Mucosa of rectum (tissue), 2 donors: ENCODE results near the gene SSPN.
A peak's percentile ranks its signal among the peaks of the same experiment; 100 is the strongest.

Experiments used
- H3K27ac ChIP-seq, 2 donors: one replicate each; pipeline ENCODE4 v1.7.0; 2013; ENCODE audit warnings: inconsistent platforms in 2 of 2, low read depth in 2 of 2, low read length in 2 of 2
- H3K27me3 ChIP-seq, 2 donors: one replicate each; pipeline ENCODE4 v1.7.0; 2013; ENCODE audit warnings: low read length in 2 of 2; ENCODE audit not compliant: control insufficient read depth in 2 of 2, insufficient read depth in 2 of 2
- H3K36me3 ChIP-seq, 2 donors: one replicate each; pipeline ENCODE4 v1.7.0; 2013; ENCODE audit warnings: low read length in 2 of 2; ENCODE audit not compliant: control insufficient read depth in 2 of 2, insufficient read depth in 2 of 2
- H3K4me1 ChIP-seq, 2 donors: one replicate each; pipeline ENCODE4 v1.7.0; 2013; ENCODE audit warnings: low read length in 2 of 2, mild to moderate bottlenecking in 1 of 2; ENCODE audit not compliant: control insufficient read depth in 2 of 2, insufficient read depth in 2 of 2
- H3K4me3 ChIP-seq, 2 donors: one replicate each; pipeline ENCODE4 v1.7.0; 2013; ENCODE audit warnings: low read length in 2 of 2
- H3K9ac ChIP-seq, 2 donors: one replicate each; pipeline ENCODE4 v1.7.0; 2013; ENCODE audit warnings: low read length in 2 of 2, low read depth in 1 of 2, mild to moderate bottlenecking in 1 of 2
- H3K9me3 ChIP-seq, 2 donors: one replicate each; pipeline ENCODE4 v1.7.0; 2013; ENCODE audit warnings: low read length in 2 of 2; ENCODE audit not compliant: control insufficient read depth in 2 of 2
- donor health status: healthy.
- donor health status: Normal muscosa, but diverticular disease.

Gene SSPN

DNA sequence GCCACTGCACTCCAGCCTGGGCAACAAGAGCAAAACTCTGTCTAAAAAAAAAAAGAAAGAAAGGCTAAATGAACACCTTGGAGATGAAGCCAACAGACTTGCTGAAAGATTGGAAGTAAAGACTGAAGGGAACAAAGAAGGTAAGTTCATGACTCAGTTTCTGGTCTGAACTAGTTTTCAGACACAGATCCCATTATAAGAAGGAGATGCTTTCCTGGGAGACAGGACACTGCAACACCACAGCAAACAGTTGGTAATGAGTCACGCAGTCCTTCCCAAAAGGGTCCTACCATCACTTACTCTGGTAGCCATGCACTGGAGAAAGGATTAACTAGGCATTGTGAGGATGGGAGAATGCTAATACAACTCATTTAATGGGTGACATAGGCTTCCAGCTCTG, 97.2 kb downstream of the SSPN start:
- no peak overlapping the region for H3K27ac ChIP-seq
- no peaks in the 10 kb centered on the region for H3K9me3 ChIP-seq
- no peaks in the 10 kb centered on the region for H3K36me3 ChIP-seq
- H3K4me1 ChIP-seq = no peaks in the 10 kb centered on the region
- no peak overlapping the region for H3K9ac ChIP-seq
- no peaks in the 10 kb centered on the region for H3K27me3 ChIP-seq
- H3K4me3 ChIP-seq = no peak overlapping the region

DNA sequence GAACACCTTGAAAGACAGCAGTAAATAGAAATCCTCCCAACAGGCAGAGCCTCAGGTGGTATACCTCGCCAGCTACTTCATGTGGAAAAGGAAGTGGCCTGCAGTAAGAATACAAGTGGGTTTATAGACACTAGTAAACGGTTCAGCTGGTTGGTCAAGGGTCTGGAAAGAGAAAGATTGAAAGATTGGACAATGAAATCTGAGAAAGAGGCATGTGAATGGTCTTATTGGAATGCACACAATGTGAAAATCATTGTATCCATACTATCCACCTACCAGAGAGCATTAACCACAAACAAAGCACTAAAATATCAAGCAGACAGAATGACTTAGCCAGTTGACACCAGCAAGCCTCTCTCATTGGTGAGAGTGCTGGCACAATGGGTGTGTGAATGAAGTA, 98.2 kb downstream of the SSPN start:
- no peaks in the 10 kb centered on the region for H3K27me3 ChIP-seq
- H3K27ac ChIP-seq = no peak overlapping the region
- no peak overlapping the region for H3K4me3 ChIP-seq
- H3K9ac ChIP-seq = no peak overlapping the region
- no peaks in the 10 kb centered on the region for H3K4me1 ChIP-seq
- H3K36me3 ChIP-seq = no peaks in the 10 kb centered on the region
- H3K9me3 ChIP-seq = no peaks in the 10 kb centered on the region

DNA sequence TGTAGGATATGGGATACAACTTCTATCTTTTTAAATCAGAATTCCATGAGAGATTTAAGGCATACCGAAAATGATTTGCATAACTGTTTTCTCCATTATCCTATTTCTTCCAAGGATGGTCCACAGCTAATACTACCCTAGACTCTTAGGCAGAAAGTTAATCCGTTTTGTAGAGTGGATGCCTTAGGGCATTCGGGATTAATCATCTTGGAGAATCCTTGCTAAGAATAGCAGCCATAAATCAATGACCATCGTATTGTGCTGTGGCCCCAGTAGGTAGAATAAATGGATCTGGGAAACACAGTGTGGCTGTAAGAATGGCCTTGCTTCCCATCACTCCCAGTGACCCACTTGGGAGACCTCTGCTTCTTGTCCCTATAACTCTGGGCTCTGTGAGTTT, 99.6 kb downstream of the SSPN start:
- H3K27me3 ChIP-seq = no peaks in the 10 kb centered on the region

DNA sequence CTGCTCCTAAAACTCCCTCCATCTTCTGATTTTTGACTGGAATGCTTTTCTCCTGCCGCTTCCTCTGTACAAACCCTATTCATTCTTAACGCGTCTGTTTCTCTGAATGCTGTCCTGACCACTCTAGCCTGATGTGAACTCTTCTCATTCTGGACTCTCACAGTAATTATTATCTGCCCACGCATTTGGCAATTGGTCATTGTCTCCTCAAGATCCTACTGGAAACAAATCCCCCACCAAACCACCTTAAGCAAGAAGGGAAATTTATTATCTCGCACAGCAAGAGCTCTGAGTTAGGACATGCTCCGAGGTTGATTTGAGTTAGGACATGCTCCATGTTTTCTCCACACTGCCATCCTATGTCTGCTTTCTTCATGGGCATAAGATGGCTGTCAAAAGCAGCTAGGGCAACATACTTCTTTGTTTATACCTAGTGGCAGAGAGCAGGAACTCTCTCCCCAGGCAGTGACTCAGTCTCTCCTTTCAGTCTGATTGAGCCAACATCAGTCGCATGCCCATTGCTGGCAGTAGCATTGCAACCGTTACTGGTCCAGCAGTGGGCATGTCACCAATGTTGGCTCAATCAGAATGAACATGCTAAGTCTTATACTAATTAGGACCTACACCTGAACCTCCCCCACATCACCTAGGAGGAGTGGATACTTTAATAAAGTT, 102.2 kb downstream of the SSPN start:
- H3K27ac ChIP-seq = no peak overlapping the region
- H3K4me1 ChIP-seq = peaks cover 0 to 2% of the 10 kb centered on the region in 2 donors
- H3K4me3 ChIP-seq = no peak overlapping the region

More for the DNA sequence above, 99.6 kb downstream of the SSPN start:
- peaks cover 0 to 2% of the 10 kb centered on the region in 2 donors for H3K4me1 ChIP-seq
- H3K27ac ChIP-seq = no peak overlapping the region
- no peaks in the 10 kb centered on the region for H3K36me3 ChIP-seq
- no peak overlapping the region for H3K9ac ChIP-seq
- no peaks in the 10 kb centered on the region for H3K9me3 ChIP-seq
- no peak overlapping the region for H3K4me3 ChIP-seq

GRCh38 chr12:26298785-26299621, 103.6 kb downstream of the SSPN start:
- Histone ChIP-seq H3K36me3 (no peaks in the 10 kb centered on the region), H3K9me3 (no peaks in the 10 kb centered on the region), H3K4me1 (peaks cover 0 to 2% of the 10 kb centered on the region in 2 donors), H3K9ac (no peak overlapping the region), H3K27ac (peak overlapping the region; percentile 53 to 65), H3K27me3 (no peaks in the 10 kb centered on the region), H3K4me3 (peak overlapping the region; percentile 9 to 53)

More for the DNA sequence above, 102.2 kb downstream of the SSPN start:
- H3K27me3 ChIP-seq = no peaks in the 10 kb centered on the region
- H3K9ac ChIP-seq = no peak overlapping the region
- no peaks in the 10 kb centered on the region for H3K36me3 ChIP-seq
- H3K9me3 ChIP-seq = no peaks in the 10 kb centered on the region

- H3K27ac ChIP-seq = no peak overlapping the region
Observed at GRCh38 chr12:26299751-26300150, 104.4 kb downstream of the SSPN start.

More at GRCh38 chr12:26299751-26300150, 104.4 kb downstream of the SSPN start:
- Histone ChIP-seq H3K9ac (no peak overlapping the region), H3K4me3 (no peak overlapping the region), H3K4me1 (peaks cover 0 to 2% of the 10 kb centered on the region in 2 donors), H3K36me3 (no peaks in the 10 kb centered on the region), H3K27me3 (no peaks in the 10 kb centered on the region), H3K9me3 (no peaks in the 10 kb centered on the region)
